ENCODE data around the gene RAB11FIP5. TPM values are rescaled to one million over a fixed set of nuclear protein-coding genes. Genes with fewer than 3 reads are reported as not detected.

RAB11FIP5 gene
- total and polyA plus RNA-seq, 10 of the 15 experiments (the other 5 are each of a cell fraction or from before 2014, with no cell fraction given), result 0.03 to 0.20 (median 0.06) TPM; not detected in 6

GRCh38 chr2:73043276-73043675, 69.5 kb downstream of the RAB11FIP5 start (continued):
- TF ChIP-seq ZNF592 (IDR thresholded peaks at IDR 0.05), result no peak
- TF ChIP-seq POU2F2 (IDR thresholded peaks at IDR 0.05; ENCODE audit: borderline replicate concordance, low read depth, low read length), result no peak

GRCh38 chr2:73037947-73038585, 74.7 kb downstream of the RAB11FIP5 start:
- no peak overlapping the region for H3K4me3 ChIP-seq
- H3K36me3 ChIP-seq (ENCODE audit: control insufficient read depth in 2 of 2, insufficient read depth in 2 of 2, low read length in 1 of 2), result no peaks in the 10 kb centered on the region
- DNase-seq (ENCODE audit: low read depth, low spot score) (no peak), ATAC-seq (no peak), FAIRE-seq (no peak)
- no peak overlapping the region for H3K9ac ChIP-seq (ENCODE audit: control insufficient read depth, insufficient read depth, low read length)
- POLR2A ChIA-PET, result interaction anchor here (0.6 kb wide), 2 partner anchors 21 to 1651 kb away, joined by 3 read pairs; no protein-coding TSS in a partner anchor
- no peaks in the 10 kb centered on the region for H4K20me1 ChIP-seq (ENCODE audit: control insufficient read depth, insufficient read depth)
- RAD21 ChIA-PET (ENCODE audit: unreplicated experiment), result no interaction called here
- H3K79me2 ChIP-seq (ENCODE audit: control insufficient read depth, insufficient read depth, low read length), result no peaks in the 10 kb centered on the region
- in situ Hi-C loops (cut with MboI), result no loop called here
- no peak overlapping the region for H3K4me2 ChIP-seq (ENCODE audit: control insufficient read depth, insufficient read depth)
- no peak overlapping the region for H3K27ac ChIP-seq (ENCODE audit: control insufficient read depth, insufficient read depth)
- no peaks in the 10 kb centered on the region for H3K9me3 ChIP-seq (replicated peaks; ENCODE audit: control insufficient read depth, insufficient read depth, low read length)
- no peak overlapping the region for H2AFZ ChIP-seq (ENCODE audit: control insufficient read depth, low read depth, low read length)
- no peaks in the 10 kb centered on the region for H3K4me1 ChIP-seq (ENCODE audit: control insufficient read depth, insufficient read depth, low read length)
- WGBS (ENCODE audit: insufficient coverage, insufficient replicate concordance, low lambda C conversion rate, missing lambda C conversion rate), result 68% methylated on average over 6 of the region's 6 CpGs
- H3K27me3 ChIP-seq (replicated peaks in 1 of 2; ENCODE audit: control insufficient read depth in 2 of 2, insufficient read depth in 2 of 2, low read length in 1 of 2), result no peaks in the 10 kb centered on the region
- intact Hi-C loops (cut with micrococcal nuclease; ENCODE audit: unreplicated experiment), result no loop called here
- SMC1A ChIA-PET (ENCODE audit: uncharacterized antibody, unreplicated experiment), result no interaction called here
- CTCF ChIA-PET, result interaction anchor here (0.8 to 0.9 kb wide), 2 partner anchors 35 to 174 kb away, joined by 3 read pairs; no protein-coding TSS in a partner anchor
- BruUV-seq (replicated peaks), result no TSS peak
- TF ChIP-seq SMAD1 (IDR thresholded peaks at IDR 0.05; ENCODE audit: low read depth, partially characterized antibody), result no peak
- TF ChIP-seq ATF2 (IDR thresholded peaks at IDR 0.05; ENCODE audit: low read length), result no peak
- TF ChIP-seq MTA3 (IDR thresholded peaks at IDR 0.05; ENCODE audit: borderline replicate concordance, low read length), result no peak
- no peak for TF ChIP-seq IRF3 (IDR thresholded peaks at IDR 0.05)
- TF ChIP-seq IRF5 (IDR thresholded peaks at IDR 0.05; ENCODE audit: borderline replicate concordance), result no peak
- TF ChIP-seq TBL1XR1 (IDR thresholded peaks at IDR 0.05; ENCODE audit: low read depth, low read length), result no peak
